GM12875 (cell line): ENCODE results near the gene HDAC4.

Experiments
- H3K4me3 ChIP-seq: one replicate; pipeline ENCODE4 v1.5.1; 2011; ENCODE audit warnings: low read depth, low read length, control low read depth
- TF ChIP-seq, protein P1 (sequence below): IDR thresholded peaks from 2 replicates; pipeline ENCODE4 v1.5.1; 2011; ENCODE audit warnings: low read depth, mild to moderate bottlenecking, control low read depth, inconsistent platforms, low read length, moderate library complexity, borderline replicate concordance; ENCODE audit not compliant: insufficient read depth

Gene HDAC4

GRCh38 chr2:239119346-239120126 is 281.3 kb downstream of the HDAC4 start:
- no peak overlapping the region for H3K4me3 ChIP-seq
- TF ChIP-seq, protein P1, sequence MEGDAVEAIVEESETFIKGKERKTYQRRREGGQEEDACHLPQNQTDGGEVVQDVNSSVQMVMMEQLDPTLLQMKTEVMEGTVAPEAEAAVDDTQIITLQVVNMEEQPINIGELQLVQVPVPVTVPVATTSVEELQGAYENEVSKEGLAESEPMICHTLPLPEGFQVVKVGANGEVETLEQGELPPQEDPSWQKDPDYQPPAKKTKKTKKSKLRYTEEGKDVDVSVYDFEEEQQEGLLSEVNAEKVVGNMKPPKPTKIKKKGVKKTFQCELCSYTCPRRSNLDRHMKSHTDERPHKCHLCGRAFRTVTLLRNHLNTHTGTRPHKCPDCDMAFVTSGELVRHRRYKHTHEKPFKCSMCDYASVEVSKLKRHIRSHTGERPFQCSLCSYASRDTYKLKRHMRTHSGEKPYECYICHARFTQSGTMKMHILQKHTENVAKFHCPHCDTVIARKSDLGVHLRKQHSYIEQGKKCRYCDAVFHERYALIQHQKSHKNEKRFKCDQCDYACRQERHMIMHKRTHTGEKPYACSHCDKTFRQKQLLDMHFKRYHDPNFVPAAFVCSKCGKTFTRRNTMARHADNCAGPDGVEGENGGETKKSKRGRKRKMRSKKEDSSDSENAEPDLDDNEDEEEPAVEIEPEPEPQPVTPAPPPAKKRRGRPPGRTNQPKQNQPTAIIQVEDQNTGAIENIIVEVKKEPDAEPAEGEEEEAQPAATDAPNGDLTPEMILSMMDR = no peak

DNA sequence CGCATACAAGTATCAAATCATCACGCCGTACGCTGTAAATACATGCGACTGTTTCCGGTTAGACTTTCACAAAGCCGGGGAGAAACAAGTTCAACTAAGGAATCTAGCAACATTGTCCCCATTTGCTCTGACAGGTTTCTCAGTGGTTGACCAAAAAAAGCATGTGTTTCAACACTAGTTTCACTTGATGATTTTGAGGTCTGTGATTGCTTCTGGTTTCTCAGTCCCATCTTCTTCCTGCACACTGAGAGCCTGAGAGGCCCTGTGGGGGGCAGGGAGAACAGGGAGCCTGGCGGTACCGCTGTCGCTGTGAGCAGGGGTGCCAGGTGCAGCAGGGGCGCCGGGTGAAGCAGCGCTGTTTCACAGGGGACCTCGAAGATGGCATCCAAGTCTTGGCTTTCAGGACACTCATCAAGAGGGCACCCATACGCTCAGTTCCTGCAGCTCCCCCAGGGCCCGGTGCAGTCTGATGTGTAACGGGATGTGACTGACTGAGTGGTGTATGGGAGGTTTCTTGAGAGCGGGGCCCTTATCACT is 282.1 kb downstream of the HDAC4 start:
- TF ChIP-seq, protein P1 = no peak
- no peak overlapping the region for H3K4me3 ChIP-seq

GRCh38 chr2:239118264-239118663 is 282.6 kb downstream of the HDAC4 start:
- TF ChIP-seq, protein P1 = no peak
- no peak overlapping the region for H3K4me3 ChIP-seq

GRCh38 chr2:239117831-239118230 is 283.0 kb downstream of the HDAC4 start:
- TF ChIP-seq, protein P1 = no peak
- no peak overlapping the region for H3K4me3 ChIP-seq

- H3K4me3 ChIP-seq = no peak overlapping the region
- TF ChIP-seq, protein P1 = no peak
Observed at GRCh38 chr2:239116456-239117246, 284.2 kb downstream of the HDAC4 start.

GRCh38 chr2:239115616-239116015 is 285.2 kb downstream of the HDAC4 start:
- H3K4me3 ChIP-seq = no peak overlapping the region
- TF ChIP-seq, protein P1 = no peak
